OCI-LY7 (cell line): ENCODE results near the gene PLEKHG4.

Experiments
- EZH2phosphoT487 ChIP-seq: fragments of 200-600 bp; sonication (generic); IDR thresholded peaks from 2 replicates; pipeline ENCODE4 v1.6.1; 2018; ENCODE audit warnings: low read depth, borderline replicate concordance, mild to moderate bottlenecking, mixed run types, antibody characterized with exemption, low read length, moderate library complexity, mixed read lengths
- TF ChIP-seq, protein P1 (sequence below): fragments of 200-600 bp; sonication (generic); conservative IDR thresholded peaks from 2 replicates; pipeline ENCODE4 v1.5.1; 2014; ENCODE audit warnings: mild to moderate bottlenecking, antibody characterized with exemption, low read length, moderate library complexity, mixed read lengths

DNA sequence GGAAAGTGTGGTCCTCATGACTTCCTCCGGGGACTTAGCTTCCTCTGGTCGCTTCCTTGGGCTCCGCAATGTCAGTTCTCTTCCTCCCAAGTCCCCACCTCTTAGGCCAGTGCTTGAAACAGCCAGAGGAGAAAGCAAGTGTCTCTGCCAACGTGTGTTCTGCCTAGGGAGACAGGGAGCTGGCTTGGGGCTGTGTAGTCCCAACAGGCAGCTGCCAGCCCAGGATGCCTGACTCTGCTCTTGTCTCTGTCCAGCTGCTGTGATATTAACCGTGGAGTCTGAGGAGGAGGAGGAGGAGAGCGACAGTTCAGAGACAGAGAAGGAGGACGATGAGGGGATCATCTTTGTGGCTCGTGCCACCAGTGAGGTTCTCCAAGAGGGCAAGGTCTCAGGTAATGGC, 13.5 kb upstream of the PLEKHG4 start:
- TF ChIP-seq, protein P1, sequence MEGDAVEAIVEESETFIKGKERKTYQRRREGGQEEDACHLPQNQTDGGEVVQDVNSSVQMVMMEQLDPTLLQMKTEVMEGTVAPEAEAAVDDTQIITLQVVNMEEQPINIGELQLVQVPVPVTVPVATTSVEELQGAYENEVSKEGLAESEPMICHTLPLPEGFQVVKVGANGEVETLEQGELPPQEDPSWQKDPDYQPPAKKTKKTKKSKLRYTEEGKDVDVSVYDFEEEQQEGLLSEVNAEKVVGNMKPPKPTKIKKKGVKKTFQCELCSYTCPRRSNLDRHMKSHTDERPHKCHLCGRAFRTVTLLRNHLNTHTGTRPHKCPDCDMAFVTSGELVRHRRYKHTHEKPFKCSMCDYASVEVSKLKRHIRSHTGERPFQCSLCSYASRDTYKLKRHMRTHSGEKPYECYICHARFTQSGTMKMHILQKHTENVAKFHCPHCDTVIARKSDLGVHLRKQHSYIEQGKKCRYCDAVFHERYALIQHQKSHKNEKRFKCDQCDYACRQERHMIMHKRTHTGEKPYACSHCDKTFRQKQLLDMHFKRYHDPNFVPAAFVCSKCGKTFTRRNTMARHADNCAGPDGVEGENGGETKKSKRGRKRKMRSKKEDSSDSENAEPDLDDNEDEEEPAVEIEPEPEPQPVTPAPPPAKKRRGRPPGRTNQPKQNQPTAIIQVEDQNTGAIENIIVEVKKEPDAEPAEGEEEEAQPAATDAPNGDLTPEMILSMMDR, result no peak
- TF ChIP-seq EZH2phosphoT487, result no peak
